Neuronal stem cell (in vitro differentiated cells): ENCODE results near the gene VSTM1.

Source experiments
- DNase-seq: peaks from one replicate; pipeline ENCODE4 v3.0.0-alpha.2; 2013; ENCODE audit warnings: low spot score
- H2AFZ ChIP-seq: one replicate; pipeline ENCODE4 v1.6.1; 2013; ENCODE audit warnings: mild to moderate bottlenecking, low read length, inconsistent platforms
- H2AK5ac ChIP-seq: 2 replicates; pipeline ENCODE4 v1.6.1; 2013; ENCODE audit warnings: low read depth, mild to moderate bottlenecking, inconsistent platforms, low read length, moderate library complexity, mixed read lengths
- H2BK120ac ChIP-seq: 2 replicates; pipeline ENCODE4 v1.6.1; 2013; ENCODE audit warnings: low read depth, mild to moderate bottlenecking, inconsistent platforms, low read length, moderate library complexity, mixed read lengths
- H2BK12ac ChIP-seq: one replicate; pipeline ENCODE4 v1.6.1; 2013; ENCODE audit warnings: low read length, inconsistent platforms
- H2BK15ac ChIP-seq: 2 replicates; pipeline ENCODE4 v1.6.1; 2013; ENCODE audit warnings: mild to moderate bottlenecking, low read length, inconsistent platforms, mixed read lengths
- H2BK5ac ChIP-seq: one replicate; pipeline ENCODE4 v1.6.1; 2013; ENCODE audit warnings: inconsistent platforms, mild to moderate bottlenecking, low read length, moderate library complexity
- H3K14ac ChIP-seq: one replicate; pipeline ENCODE4 v1.6.1; 2013; ENCODE audit warnings: low read length, inconsistent platforms
- H3K18ac ChIP-seq: 2 replicates; pipeline ENCODE4 v1.6.1; 2013; ENCODE audit warnings: low read length, inconsistent platforms
- H3K23ac ChIP-seq: 2 replicates; pipeline ENCODE4 v1.6.1; 2013; ENCODE audit warnings: low read depth, mild to moderate bottlenecking, mixed read lengths, low read length, inconsistent platforms; ENCODE audit not compliant: poor library complexity
- H3K27ac ChIP-seq: replicated peaks from 3 replicates; pipeline ENCODE4 v1.5.1; 2013; ENCODE audit warnings: low read length, inconsistent platforms
- H3K27me3 ChIP-seq, 3 experiments: 2 replicates each; pipeline ENCODE4 v1.6.1; 2013; ENCODE audit warnings: low read length in 3 of 3, mild to moderate bottlenecking in 2 of 3, inconsistent platforms in 1 of 3, low read depth in 1 of 3, mixed read lengths in 1 of 3, moderate library complexity in 1 of 3; ENCODE audit not compliant: control insufficient read depth in 3 of 3, insufficient read depth in 3 of 3
- H3K36me3 ChIP-seq, 2 donors: replicated peaks in 1 of 2; 2 replicates each; pipeline ENCODE4 v1.6.1; 2013; ENCODE audit warnings: low read length in 2 of 2; ENCODE audit not compliant: control insufficient read depth in 2 of 2, insufficient read depth in 2 of 2
- H3K4ac ChIP-seq: 2 replicates; pipeline ENCODE4 v1.6.1; 2013; ENCODE audit warnings: inconsistent platforms, mild to moderate bottlenecking, low read length, moderate library complexity
- H3K4me1 ChIP-seq, 2 donors: 1 replicate in 1 of 2; 2 replicates in 1 of 2; pipeline ENCODE4 v1.6.1; 2013; ENCODE audit warnings: low read length in 2 of 2, low read depth in 1 of 2; ENCODE audit not compliant: control insufficient read depth in 2 of 2, insufficient read depth in 1 of 2
- H3K4me2 ChIP-seq: one replicate; pipeline ENCODE4 v1.6.1; 2013; ENCODE audit warnings: mild to moderate bottlenecking, low read length, inconsistent platforms; ENCODE audit not compliant: insufficient read depth, poor library complexity, severe bottlenecking
- H3K4me3 ChIP-seq, 2 donors: 2 replicates each; pipeline ENCODE4 v1.5.1; 2013; ENCODE audit warnings: low read length in 2 of 2, mild to moderate bottlenecking in 2 of 2, inconsistent platforms in 1 of 2, moderate library complexity in 1 of 2
- H3K79me1 ChIP-seq: one replicate; pipeline ENCODE4 v1.6.1; 2013; ENCODE audit warnings: low read depth, mild to moderate bottlenecking, inconsistent platforms, low read length, moderate library complexity
- H3K9ac ChIP-seq: one replicate; pipeline ENCODE4 v1.6.1; 2013; ENCODE audit warnings: mild to moderate bottlenecking, low read depth, low read length, inconsistent platforms; ENCODE audit not compliant: poor library complexity
- H3K9me3 ChIP-seq, 2 donors: replicated peaks in 1 of 2; 2 replicates each; pipeline versions ENCODE3 to v1.6.1; 2013; ENCODE audit warnings: low read length in 2 of 2, mild to moderate bottlenecking in 2 of 2, inconsistent platforms in 1 of 2, low read depth in 1 of 2, mixed read lengths in 1 of 2, moderate library complexity in 1 of 2; ENCODE audit not compliant: control insufficient read depth in 2 of 2, insufficient read depth in 1 of 2
- H4K8ac ChIP-seq: one replicate; pipeline ENCODE4 v1.6.1; 2013; ENCODE audit warnings: low read depth, mild to moderate bottlenecking, inconsistent platforms, low read length, moderate library complexity
- H4K91ac ChIP-seq: one replicate; pipeline ENCODE4 v1.6.1; 2013; ENCODE audit warnings: low read length, low read depth, mild to moderate bottlenecking, inconsistent platforms; ENCODE audit not compliant: poor library complexity
- WGBS, 2 donors: extraction: QIAGEN DNeasy Blood & Tissue Kit; methylation state at CpG; one replicate each; pipeline ENCODE4 v1.1.7; 2013; ENCODE audit warnings: missing lambda C conversion rate in 2 of 2, mixed read lengths in 1 of 2; ENCODE audit not compliant: insufficient read length in 2 of 2, insufficient replicate concordance in 1 of 2; ENCODE audit errors: extremely low coverage in 2 of 2; 5-methylcytosine and 5-hydroxymethylcytosine counted together

VSTM1 gene

GRCh38 chr19:54001496-54001895 is 62.2 kb downstream of the VSTM1 start:
- no peak overlapping the region for H2AK5ac ChIP-seq

GRCh38 chr19:53999694-54000093 is 64.0 kb downstream of the VSTM1 start:
- H3K23ac ChIP-seq = no peak overlapping the region
- H3K27ac ChIP-seq = no peak overlapping the region
- no CpG with 5 or more reads among the region's 5 CpGs for WGBS, 2 donors
- no peak overlapping the region for H2AK5ac ChIP-seq
- H3K4me2 ChIP-seq = no peak overlapping the region
- H3K14ac ChIP-seq = peak overlapping the region; percentile 47
- no peak overlapping the region for H3K4me3 ChIP-seq
- H3K79me1 ChIP-seq = no peaks in the 10 kb centered on the region
- no peak overlapping the region for H2BK120ac ChIP-seq
- no peak overlapping the region for H3K9ac ChIP-seq
- H3K4me1 ChIP-seq = peaks cover 0 to 19% of the 10 kb centered on the region in 2 donors
- no peak overlapping the region for H2AFZ ChIP-seq
- H3K18ac ChIP-seq = no peak overlapping the region
- peak overlapping the region; percentile 45 for H2BK15ac ChIP-seq
- H2BK5ac ChIP-seq = no peak overlapping the region
- peaks cover 0 to 2% (median 0%) of the 10 kb centered on the region in 3 experiments for H3K27me3 ChIP-seq
- no peaks in the 10 kb centered on the region for H3K36me3 ChIP-seq
- no peak overlapping the region for H3K4ac ChIP-seq
- no peak overlapping the region for H4K8ac ChIP-seq
- DNase-seq = no peak
- H4K91ac ChIP-seq = no peak overlapping the region
- no peak overlapping the region for H2BK12ac ChIP-seq
- peaks cover 0 to 5% of the 10 kb centered on the region in 2 donors for H3K9me3 ChIP-seq

More at GRCh38 chr19:54001496-54001895, 62.2 kb downstream of the VSTM1 start:
- no CpG with 5 or more reads among the region's 2 CpGs for WGBS, 2 donors
- H3K14ac ChIP-seq = no peak overlapping the region
- no peak overlapping the region for H4K91ac ChIP-seq
- H3K36me3 ChIP-seq = no peaks in the 10 kb centered on the region
- H4K8ac ChIP-seq = no peak overlapping the region
- H3K23ac ChIP-seq = no peak overlapping the region
- H3K4me1 ChIP-seq = peaks cover 0 to 17% of the 10 kb centered on the region in 2 donors
- H3K27me3 ChIP-seq = peaks cover 0 to 2% (median 0%) of the 10 kb centered on the region in 3 experiments
- H2BK5ac ChIP-seq = no peak overlapping the region
- no peak overlapping the region for H2BK12ac ChIP-seq
- no peak overlapping the region for H2BK15ac ChIP-seq
- H3K4ac ChIP-seq = no peak overlapping the region
- H3K9me3 ChIP-seq = peaks cover 0 to 5% of the 10 kb centered on the region in 2 donors
- no peak overlapping the region for H3K27ac ChIP-seq
- H3K4me3 ChIP-seq = no peak overlapping the region
- no peak overlapping the region for H2AFZ ChIP-seq
- H3K4me2 ChIP-seq = no peak overlapping the region
- DNase-seq = no peak
- H3K18ac ChIP-seq = no peak overlapping the region
- no peak overlapping the region for H3K9ac ChIP-seq
- no peak overlapping the region for H2BK120ac ChIP-seq
- no peaks in the 10 kb centered on the region for H3K79me1 ChIP-seq

GRCh38 chr19:53998223-53998622 is 65.5 kb downstream of the VSTM1 start:
- Histone ChIP-seq H3K18ac (no peak overlapping the region), H4K91ac (no peak overlapping the region), H3K4me1 (peaks cover 0 to 19% of the 10 kb centered on the region in 2 donors), H3K23ac (no peak overlapping the region), H3K9me3 (peaks cover 0 to 5% of the 10 kb centered on the region in 2 donors), H2BK15ac (no peak overlapping the region), H3K27ac (no peak overlapping the region), H4K8ac (no peak overlapping the region), H2BK12ac (no peak overlapping the region), H3K36me3 (no peaks in the 10 kb centered on the region), H3K27me3 (peaks cover 0 to 4% (median 0%) of the 10 kb centered on the region in 3 experiments), H3K4ac (no peak overlapping the region), H3K79me1 (no peaks in the 10 kb centered on the region), H3K14ac (no peak overlapping the region), H3K4me2 (no peak overlapping the region), H3K9ac (no peak overlapping the region), H2AK5ac (no peak overlapping the region), H2BK5ac (no peak overlapping the region), H2BK120ac (no peak overlapping the region), H3K4me3 (no peak overlapping the region), H2AFZ (no peak overlapping the region)
- DNase-seq = no peak
- WGBS, 2 donors = no CpG with 5 or more reads among the region's 7 CpGs

- no peak for DNase-seq
- H4K8ac ChIP-seq = no peak overlapping the region
- peaks cover 2 to 18% of the 10 kb centered on the region in 2 donors for H3K4me1 ChIP-seq
- no peak overlapping the region for H2BK5ac ChIP-seq
- H3K36me3 ChIP-seq = no peaks in the 10 kb centered on the region
- peaks cover 0 to 5% of the 10 kb centered on the region in 2 donors for H3K9me3 ChIP-seq
- H3K4me2 ChIP-seq = no peak overlapping the region
- no peak overlapping the region for H3K27ac ChIP-seq
- no peak overlapping the region for H2AFZ ChIP-seq
- H3K18ac ChIP-seq = no peak overlapping the region
- peaks cover 0 to 10% (median 0%) of the 10 kb centered on the region in 3 experiments for H3K27me3 ChIP-seq
- H3K79me1 ChIP-seq = no peaks in the 10 kb centered on the region
- H2BK120ac ChIP-seq = no peak overlapping the region
- no peak overlapping the region for H3K14ac ChIP-seq
- no peak overlapping the region for H2BK15ac ChIP-seq
- H3K4me3 ChIP-seq = no peak overlapping the region
- H2AK5ac ChIP-seq = no peak overlapping the region
- H4K91ac ChIP-seq = no peak overlapping the region
- H3K23ac ChIP-seq = no peak overlapping the region
- no peak overlapping the region for H3K9ac ChIP-seq
- WGBS, 2 donors = no CpG with 5 or more reads among the region's 5 CpGs
- no peak overlapping the region for H2BK12ac ChIP-seq
- H3K4ac ChIP-seq = no peak overlapping the region
Measured at GRCh38 chr19:53994811-53995210, 68.9 kb downstream of the VSTM1 start.
